Suppressor macrophage treated with lipopolysaccharide for 4 hours (primary cell): ENCODE results near the gene C1orf159.

ENCODE experiments used
- DNase-seq: peaks from one replicate; pipeline ENCODE4 v3.0.0-alpha.2; 2020

C1orf159 gene

GRCh38 chr1:1033009-1033587 lies 82.8 kb downstream of the C1orf159 start:
- peak; percentile 79 for DNase-seq

- DNase-seq = no peak
Observed at GRCh38 chr1:1032424-1032823, 83.5 kb downstream of the C1orf159 start.
